ENCODE measurements around the gene RYR1.
"Not testable (repeated sequence)": the region's sequence is repeated elsewhere in the genome, so short reads cannot be mapped to it uniquely, and the experiment has no call there.

RYR1 gene

DNA sequence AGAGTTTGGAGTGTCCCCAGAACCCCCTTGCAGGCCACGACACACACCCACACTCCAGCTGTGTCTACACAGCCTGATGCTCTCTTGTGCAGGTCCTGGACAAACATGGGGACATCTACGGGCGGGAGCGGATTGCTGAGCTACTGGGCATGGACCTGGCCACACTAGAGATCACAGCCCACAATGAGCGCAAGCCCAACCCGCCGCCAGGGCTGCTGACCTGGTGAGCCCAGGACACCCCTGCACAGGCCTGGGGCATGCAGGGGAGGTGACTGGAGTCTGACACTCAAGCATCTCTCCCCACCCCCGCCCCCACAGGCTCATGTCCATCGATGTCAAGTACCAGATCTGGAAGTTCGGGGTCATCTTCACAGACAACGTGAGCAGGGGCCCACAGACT is 144.3 kb downstream of the RYR1 start:
- no peak for DNase-seq

DNA sequence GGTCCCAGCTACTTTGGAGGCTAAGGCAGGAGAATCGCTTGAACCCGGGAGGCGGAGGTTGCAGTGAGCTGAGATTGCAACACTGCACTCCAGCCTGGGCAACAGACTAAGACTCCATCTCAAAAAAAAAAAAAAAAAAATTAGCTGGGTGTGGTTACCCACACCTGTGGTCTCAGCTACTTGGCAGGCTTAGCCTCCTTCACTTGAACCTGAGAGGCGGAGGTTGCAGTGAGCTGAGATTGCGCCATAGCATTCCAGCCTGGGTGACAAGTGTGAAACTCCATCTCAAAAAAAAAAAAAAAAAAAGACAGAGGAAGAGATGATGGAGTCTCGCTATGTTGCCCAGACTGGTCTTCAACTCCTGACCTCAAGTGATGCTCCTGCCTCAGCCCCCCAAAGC is 145.8 kb downstream of the RYR1 start:
- not testable (repeated sequence) for DNase-seq

DNA sequence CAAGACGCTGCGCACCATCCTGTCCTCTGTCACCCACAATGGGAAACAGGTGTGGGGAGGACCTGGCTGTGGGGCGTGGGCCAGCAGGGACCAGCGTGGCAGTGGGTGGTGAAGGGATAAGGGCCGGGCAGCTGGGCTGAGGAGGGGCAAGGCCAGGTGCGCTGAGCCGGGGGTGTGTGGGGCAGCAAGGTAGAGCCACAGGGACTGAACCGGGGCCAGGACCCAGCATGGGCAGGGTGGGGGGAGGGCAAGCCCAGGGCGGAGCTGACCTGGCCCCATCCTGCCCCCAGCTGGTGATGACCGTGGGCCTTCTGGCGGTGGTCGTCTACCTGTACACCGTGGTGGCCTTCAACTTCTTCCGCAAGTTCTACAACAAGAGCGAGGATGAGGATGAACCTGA is 146.6 kb downstream of the RYR1 start:
- DNase-seq, result no peak

DNA sequence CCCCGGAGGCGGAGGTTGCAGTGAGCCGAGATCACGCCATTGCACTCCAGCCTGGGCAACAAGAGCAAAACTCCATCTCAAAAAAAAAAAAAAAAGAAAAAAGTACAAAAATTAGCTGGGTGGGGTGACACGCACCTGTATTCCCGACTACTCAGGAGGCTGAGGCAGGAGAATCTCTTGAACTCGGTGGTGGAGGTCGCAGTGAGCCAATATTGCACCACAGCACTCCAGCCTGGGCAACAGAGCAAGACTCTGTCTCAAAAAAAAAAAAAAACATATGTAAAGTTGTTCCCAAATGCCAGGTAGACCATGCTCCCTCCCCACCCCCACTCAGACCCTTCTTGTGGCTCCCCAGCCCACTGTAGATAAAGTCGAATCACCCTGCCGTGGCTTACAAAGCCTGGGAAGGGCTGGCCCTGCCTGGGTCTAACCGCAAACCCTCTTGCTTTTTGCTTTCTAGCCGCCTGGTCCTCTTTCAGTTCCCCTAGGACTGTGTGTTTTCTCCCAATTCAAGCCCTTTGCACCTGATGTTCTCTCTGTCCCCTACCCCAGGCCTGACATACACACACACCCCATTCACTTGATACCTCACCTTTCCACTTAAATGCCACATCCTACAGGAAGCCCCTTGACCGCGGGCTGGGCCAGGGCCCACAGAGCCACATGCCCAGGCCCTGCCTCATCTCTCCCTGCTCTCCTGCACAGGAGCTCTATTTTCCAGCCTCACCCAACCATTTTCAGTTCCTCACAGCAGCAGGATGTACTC is 149.9 kb downstream of the RYR1 start:
- DNase-seq, result no peak

DNA sequence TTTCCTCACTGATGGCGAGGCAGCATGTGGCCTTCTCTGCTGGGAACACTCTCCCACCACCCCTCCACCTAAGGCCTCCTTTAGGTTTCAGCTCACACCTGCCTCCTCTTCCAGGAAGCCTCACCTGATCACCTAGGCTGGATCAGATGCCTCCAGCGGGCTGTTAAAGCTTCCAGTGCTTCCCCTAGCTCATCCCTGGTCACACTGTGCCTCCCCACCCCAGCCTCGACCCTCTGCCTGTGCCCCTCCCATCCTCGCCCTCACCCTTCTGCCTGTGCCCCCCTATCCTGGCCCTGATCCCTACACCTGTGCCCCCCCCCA is 150.5 kb downstream of the RYR1 start:
- no peak for DNase-seq

GRCh38 chr19:38587562-38587961 is 154.1 kb downstream of the RYR1 start:
- DNase-seq, result no peak

DNA sequence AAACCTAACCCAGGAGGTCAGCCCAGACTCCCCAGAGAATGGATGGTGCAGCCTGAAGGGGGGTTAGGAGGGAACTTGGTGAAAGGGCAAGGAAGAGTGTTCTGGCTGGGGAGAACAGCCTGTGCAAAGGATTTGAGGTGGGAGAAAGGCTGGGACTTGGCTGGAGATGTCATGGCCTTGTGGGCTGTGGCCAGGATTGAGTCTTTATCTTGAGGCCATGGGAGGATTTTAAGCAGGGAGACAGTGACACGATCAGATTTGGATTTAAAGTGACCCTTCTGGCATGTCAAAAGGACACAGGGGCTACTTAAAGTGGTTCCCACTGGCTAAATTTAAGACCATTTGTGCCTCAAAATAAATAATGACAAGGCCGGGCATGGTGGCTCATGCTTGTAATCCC is 154.6 kb downstream of the RYR1 start:
- no peak for DNase-seq

- no peak for DNase-seq
These were observed 159.4 kb downstream of the RYR1 start for GRCh38 chr19:38592940-38593339.

- peak; percentile 88 for DNase-seq
These were observed 162.8 kb downstream of the RYR1 start for GRCh38 chr19:38596057-38596981.

GRCh38 chr19:38597075-38597474 is 163.6 kb downstream of the RYR1 start:
- no peak for DNase-seq

DNA sequence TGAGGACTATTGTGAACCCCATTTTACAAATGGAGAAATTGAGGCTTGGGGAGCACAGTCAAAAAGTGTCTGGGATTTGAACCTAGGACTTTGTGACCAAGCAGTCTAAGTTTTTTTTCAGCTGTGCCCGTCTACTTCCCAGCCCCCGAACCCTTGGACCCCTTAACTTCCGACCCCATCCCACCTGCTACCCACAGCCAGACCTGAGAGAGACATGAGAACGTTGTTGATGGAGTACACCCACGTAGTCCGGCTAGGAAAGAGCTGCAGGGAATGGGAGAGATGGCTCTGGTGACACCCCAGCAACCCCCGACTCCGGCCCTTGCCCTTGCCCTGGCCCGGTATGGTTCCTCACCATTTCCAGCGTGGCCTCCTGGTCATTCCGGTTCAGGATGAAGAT is 166.2 kb downstream of the RYR1 start:
- no peak for DNase-seq

DNA sequence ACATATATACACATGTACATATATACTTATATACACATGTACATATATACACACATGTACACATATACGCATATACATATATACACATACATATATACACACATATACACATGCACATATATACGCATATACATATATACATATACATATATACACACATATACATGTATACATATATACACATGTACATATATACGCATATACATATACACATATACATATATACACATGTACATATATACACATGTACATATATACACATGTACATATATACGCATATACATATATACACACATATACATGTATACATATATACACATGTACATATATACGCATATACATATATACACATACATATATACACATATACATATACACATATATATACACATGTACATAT is 169.4 kb downstream of the RYR1 start:
- DNase-seq, result not testable (repeated sequence)

DNA sequence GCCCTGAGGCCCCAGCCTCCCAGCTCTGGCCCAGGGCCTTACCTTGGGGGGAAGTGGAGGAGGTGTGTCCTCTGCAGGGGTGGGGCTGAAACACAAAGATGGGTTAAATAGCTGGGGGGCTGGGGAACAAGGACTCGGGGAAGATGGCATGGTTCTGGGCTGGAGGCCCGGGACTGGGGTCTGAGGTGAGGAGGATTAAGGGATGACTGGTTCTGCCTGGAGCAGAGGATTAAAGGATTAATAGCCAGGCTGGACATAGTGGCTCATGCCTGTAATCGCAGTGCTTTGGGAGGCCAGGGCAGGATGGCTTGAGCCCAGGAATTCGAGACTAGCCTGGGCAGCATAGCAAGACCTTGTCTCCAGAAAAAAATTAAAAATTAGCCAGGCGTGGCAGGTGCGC is 172.6 kb downstream of the RYR1 start:
- no peak for DNase-seq

DNA sequence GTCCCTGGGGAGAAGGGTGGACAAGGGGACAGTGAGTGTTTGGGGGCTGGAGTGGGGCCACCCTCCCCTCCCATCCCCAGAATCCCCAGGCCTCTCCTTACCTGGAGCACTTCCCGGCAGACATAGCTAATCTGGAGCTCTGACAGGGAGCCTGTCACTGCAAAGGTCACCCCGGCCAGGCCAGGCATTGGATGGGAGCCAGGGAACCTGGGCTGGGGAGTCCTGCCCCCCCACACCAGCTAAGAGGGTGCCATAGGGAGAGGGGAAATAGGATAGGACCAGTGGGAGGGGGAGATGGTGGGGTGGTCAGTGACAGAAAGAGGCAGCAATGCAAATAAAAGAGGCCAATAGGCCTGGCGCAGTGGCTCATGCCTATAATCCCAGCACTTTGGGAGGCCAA is 180.8 kb downstream of the RYR1 start:
- no peak for DNase-seq

DNA sequence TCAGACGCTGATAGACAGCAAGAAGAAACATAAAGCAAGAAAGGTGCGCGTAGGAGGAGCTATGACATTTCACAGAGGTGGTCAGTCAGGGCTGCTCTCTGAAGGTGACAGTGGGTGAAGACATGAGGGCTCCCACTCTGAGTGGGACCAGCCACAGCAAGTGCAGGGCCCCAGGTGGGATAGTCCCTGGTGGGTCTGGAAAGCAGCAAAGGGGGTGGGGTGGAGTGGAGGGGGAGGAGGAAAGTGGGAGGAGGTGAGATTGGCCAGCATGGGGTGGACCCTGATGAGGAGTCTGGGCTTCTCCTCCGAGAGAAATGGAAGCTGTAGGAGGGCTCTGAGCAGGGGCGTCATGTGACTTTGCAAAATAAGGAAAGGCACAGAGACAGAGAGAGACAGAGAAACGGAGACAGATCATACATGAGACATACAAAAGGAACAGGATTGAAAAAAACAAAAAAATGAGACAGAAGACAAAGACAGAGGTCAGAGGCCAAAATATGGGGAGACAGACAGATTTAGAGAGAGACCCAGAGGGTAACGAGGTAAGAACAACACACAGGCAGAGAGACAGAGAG is 181.6 kb downstream of the RYR1 start:
- DNase-seq, result no peak

- DNase-seq, result no peak
These were observed 182.8 kb downstream of the RYR1 start for GRCh38 chr19:38616265-38616664.

DNA sequence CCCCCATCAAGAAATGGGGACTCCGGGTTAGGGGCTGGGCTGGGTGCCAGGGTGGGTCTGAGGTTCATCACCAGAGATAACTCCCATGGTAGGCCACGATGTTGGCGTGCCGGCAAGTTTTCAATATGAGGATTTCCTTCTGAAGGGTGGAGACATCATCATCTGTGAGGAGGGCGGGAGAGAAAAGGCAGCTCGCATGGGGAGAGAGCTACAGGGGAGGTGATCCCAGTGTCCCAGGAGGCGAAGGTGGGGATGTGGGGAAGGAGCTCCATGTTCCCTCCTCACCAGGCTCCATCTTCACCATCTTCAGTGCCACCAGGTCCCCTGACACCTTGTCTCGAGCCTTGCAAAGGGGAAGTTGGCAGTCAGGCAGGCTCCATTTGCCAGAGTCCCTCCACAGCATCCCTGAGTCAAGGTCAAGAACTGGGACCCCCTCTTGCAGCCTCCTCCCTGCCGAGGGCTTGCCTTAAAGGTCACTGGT is 183.8 kb downstream of the RYR1 start:
- no peak for DNase-seq

- DNase-seq, result peak; percentile 75
These were observed 184.5 kb downstream of the RYR1 start, which contains the start of gene MAP4K1 for GRCh38 chr19:38617764-38618589. Gene MAP4K1, minus strand, starts transcription at chr19:38617953. Its CDS starts 58 bp downstream, at chr19:38617895.

GRCh38 chr19:38618590-38619360 is 185.3 kb downstream of the RYR1 start, which contains the start of gene EIF3K:
Gene EIF3K, plus strand, starts transcription at chr19:38619188. Its CDS starts 81 bp downstream, at chr19:38619269.
- DNase-seq, result peak; percentile 99

GRCh38 chr19:38619361-38620174 is 186.1 kb downstream of the RYR1 start:
- no peak for DNase-seq

DNA sequence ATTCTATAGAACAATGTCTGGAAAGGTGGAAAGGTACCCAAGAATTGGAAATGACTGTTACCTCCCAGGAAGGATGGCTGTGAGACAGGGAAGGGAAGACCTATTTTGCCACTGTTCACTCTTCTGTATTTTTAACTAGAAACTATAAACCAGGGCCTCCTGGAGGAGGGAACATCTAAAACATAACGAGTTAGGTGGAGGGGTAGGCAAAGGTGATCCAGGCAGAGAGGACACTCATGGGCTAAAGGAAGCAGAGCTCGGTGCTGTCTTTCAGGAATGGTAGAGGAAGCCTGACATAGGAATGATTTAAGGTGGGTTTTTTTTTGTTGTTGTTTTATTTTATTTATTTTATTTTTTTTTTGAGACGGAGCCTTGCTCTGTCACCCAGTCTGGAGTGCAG is 191.3 kb downstream of the RYR1 start:
- no peak for DNase-seq
